NCI-H2227 (cell line): Measurements from ENCODE around the gene HSCB.
"Not testable (repeated sequence)": the region's sequence is repeated elsewhere in the genome, so short reads cannot be mapped to it uniquely, and the experiment has no call there.

Experiments used
- DNase-seq: peaks from one replicate; lab custom pipeline; 2025; ENCODE audit not compliant: unreplicated experiment; lab: John Stamatoyannopoulos, UW

HSCB gene

GRCh38 chr22:28741785-28742561, at the start of gene HSCB, which contains the start of gene CHEK2:
HSCB (plus strand) TSS chr22:28742039; CDS start chr22:28742096, 57 bp downstream.
CHEK2 (minus strand) TSS chr22:28741820; CDS start chr22:28734721, 7,099 bp downstream.
- DNase-seq, result peak; percentile 95

DNA sequence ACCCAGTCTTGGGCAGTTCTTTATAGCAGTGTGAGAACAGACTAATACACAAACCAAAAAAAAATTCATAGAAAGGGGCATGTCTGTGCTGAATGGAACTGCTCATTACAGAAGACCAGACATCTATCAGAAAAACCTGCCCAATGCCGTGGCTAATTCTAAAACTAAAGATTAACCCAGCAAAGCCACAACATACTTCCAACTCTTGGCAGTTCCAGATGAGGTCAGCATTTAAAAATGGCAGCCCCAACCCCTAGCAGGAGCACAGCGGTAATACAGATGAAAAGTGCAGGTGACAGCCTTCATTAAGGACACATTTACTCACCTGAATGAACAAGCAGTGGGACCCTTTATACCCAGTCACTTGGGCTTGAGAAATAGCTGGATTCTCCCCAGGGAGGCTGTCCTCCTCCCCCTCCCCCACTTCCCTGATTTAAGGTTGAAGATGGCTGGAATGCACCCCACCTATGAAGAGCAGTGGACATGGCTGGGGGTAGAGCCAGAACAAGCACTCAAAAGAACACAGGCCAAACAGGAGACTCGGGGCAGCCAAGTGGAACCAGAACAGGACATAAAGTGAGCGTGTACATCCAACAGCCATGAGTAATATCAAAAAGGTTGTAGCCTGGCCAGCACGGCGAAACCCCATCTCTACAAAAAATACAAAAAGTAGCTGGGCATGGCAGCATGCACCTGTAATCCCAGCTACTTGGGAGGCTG, 48.6 kb upstream of the HSCB start:
- not testable (repeated sequence) for DNase-seq

- DNase-seq, result no peak
These were observed 38.9 kb upstream of the HSCB start for GRCh38 chr22:28702891-28703290.

GRCh38 chr22:28703436-28703835, 38.4 kb upstream of the HSCB start:
- no peak for DNase-seq

DNA sequence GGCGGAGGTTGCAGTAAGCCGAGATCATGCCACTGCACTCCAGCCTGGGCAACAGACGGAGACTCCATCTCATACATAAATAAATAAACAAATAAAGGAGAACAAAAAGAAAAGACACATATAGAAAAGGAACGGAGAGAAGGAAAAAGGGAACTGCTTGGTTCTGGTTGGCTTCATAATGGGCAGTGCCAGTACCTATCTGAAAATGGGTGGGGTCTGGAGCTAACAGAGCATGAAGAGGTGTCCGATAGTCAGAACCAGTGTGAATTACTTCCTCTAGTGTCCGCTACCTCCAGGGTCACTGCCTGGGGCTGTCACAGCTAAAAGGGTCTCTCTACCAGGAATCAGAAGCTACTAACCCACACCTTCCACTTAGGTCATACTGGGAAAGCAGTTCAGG, 35.0 kb upstream of the HSCB start:
- no peak for DNase-seq

- DNase-seq, result no peak
These were observed 31.7 kb upstream of the HSCB start for GRCh38 chr22:28710107-28710506.

DNA sequence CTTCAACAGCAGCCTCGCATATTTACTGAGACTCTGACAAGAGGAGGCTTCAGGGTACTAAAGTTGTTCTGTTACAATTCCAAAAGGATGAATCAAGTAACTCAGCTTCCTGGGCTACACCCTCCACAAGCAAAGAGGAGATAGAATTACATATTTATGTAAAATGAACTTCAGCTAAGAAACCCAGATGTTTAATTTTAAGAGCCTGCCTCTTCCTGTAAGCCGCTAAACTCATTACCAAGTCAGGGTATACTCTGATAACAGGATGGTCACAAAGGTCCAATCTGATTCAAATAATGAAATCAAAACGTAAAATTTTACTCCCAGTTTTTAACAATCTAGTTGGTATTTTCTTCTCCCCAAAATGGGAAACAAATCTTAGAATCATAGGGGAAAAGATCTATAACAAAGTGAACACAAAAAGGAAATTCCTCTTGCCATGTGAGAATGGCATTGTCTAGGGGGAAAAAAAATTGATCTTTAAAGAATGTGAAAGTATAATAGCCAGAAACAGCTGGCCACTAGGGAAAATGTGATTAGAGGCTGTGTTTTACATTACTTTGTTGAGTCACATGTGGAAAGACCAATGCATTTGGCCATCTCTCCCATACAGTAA, 31.2 kb upstream of the HSCB start:
- no peak for DNase-seq

GRCh38 chr22:28711341-28711740, 30.5 kb upstream of the HSCB start:
- no peak for DNase-seq

GRCh38 chr22:28711820-28712777, 29.7 kb upstream of the HSCB start:
- peak; percentile 29 for DNase-seq

- DNase-seq, result no peak
These were observed 27.7 kb upstream of the HSCB start for GRCh38 chr22:28714043-28714628.

DNA sequence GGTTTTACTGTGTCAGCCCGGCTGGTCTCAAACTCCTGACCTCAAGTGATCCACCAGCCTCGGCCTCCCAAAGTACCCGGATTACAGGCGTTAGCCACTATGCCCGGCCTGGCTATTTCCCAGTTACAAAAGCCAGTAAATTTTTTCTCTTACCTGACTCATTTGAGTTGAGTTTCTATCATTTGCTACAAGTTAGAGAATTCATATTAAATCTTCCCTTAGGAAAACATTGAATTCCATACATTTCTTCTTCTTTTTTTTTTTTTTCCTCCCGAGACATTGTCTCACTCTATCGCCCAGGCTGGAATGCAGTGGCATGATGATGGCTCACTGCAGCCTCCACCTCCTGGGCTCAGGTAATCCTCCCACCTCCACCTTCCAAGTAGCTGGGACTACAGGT, 26.2 kb upstream of the HSCB start:
- DNase-seq, result no peak

DNA sequence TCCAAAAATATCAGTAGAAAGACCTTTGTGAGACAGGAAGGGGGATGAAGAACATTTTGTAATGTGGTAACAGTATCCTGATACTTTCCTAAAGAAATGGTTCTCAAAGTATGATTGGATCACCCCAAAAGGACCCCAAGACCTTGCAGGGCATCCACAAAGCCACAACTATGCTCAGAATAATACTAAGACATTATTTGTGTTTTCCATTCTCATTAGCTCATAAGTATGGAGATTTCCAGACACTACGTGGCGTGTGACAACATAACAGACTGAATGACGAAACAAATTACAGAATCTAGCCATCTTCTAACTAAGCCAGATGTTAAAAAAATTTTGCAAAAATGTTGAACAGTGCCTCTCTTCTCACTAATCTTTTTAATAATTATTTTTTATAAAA, 25.2 kb upstream of the HSCB start:
- DNase-seq, result no peak

DNA sequence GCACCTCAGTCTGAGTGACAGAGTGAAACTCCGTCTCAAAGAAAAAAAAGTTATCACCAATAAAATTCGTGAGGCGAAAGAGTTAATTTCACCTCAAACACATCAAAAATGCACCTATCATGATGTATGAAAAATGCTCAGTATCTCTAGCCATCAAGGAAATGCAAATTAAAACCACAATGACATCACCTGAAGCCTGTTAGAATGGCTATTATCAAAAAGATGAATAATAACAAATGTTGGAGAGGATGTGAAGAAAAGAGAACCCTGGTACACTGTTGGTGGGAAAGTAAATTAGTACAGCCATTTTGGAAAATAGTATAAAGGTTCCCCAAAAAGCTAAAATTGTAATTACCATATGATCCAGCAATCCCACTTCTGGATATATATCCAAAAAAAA, 23.8 kb upstream of the HSCB start:
- no peak for DNase-seq

- DNase-seq, result no peak
These were observed 13.8 kb upstream of the HSCB start for GRCh38 chr22:28728002-28728401.

- DNase-seq, result no peak
These were observed 13.1 kb upstream of the HSCB start for GRCh38 chr22:28728621-28729313.

DNA sequence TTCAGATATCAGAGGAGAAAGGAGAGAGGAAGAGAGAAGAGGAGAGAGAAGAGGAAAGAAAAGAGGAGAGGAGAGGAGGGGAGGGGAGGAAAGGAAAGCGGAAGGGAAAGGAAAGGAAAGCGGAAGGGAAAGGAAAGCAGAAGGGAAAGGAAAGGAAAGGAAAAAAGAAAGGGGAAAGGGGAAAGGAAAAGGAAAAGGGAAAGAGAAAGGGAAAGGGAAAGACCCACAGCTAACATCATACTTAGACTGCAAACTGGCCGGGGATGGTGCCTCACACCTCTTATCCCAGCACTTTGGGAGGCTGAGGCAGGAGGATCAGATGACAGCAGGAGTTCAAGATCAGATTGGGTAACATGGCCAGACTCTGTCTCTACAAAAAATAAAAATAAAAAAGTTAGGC, 11.7 kb upstream of the HSCB start:
- no peak for DNase-seq

DNA sequence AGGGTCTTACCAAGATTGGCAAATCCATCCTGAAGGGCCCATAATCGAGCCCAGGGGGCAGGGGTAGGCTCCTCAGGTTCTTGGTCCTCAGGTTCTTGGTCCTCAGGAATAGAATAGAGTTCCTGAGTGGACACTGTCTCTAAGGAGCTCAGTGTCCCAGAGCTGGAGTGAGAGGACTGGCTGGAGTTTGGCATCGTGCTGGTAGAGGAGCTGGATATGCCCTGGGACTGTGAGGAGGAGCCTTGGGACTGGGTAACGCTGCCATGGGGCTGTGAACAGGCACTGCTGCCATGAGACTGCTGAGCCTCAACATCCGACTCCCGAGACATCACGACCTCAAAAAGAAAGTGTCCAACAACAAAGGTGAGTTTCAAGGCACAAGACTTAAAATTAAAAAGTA, 7.4 kb upstream of the HSCB start:
- no peak for DNase-seq

- no peak for DNase-seq
These were observed 5.3 kb upstream of the HSCB start for GRCh38 chr22:28736301-28737155.

DNA sequence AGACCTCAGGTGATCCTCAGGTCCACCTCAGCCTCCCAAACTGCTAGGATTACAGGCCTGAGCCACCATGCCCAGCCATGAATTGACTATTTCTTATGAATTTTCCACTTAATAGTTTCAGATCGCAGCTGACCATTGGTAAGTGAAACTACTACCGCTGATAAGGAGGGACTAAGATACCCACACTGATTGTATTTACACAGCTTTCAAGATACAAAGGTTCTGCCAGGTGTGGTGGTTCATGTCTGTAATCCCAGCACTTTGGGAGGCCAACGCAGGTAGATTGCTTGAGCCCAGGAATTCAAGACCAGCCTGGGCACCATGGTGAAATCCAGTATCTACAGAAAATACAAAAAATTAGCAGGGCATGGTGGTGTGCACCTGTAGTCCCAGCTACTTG, 4.1 kb upstream of the HSCB start:
- DNase-seq, result no peak
